ENCODE results near the gene XRCC2. TPM values are rescaled to one million over a fixed set of nuclear protein-coding genes. Genes with fewer than 3 reads are reported as not detected.

XRCC2 gene
- polyA plus RNA-seq, 4 donors = 6.0 to 7.4 (median 6.3) TPM

GRCh38 chr7:152618427-152618826, 57.5 kb downstream of the XRCC2 start:
- no peak for DNase-seq (ENCODE audit: low read depth in 4 of 4, low spot score in 3 of 4)

GRCh38 chr7:152617056-152617455, 58.9 kb downstream of the XRCC2 start:
- no peak for DNase-seq (ENCODE audit: low read depth in 4 of 4, low spot score in 3 of 4)

GRCh38 chr7:152615031-152615741, 60.8 kb downstream of the XRCC2 start:
- DNase-seq (ENCODE audit: low read depth in 4 of 4, low spot score in 3 of 4) = no peak

- DNase-seq (ENCODE audit: low read depth in 4 of 4, low spot score in 3 of 4) = no peak
These were observed 67.3 kb downstream of the XRCC2 start for GRCh38 chr7:152608656-152609055.

DNA sequence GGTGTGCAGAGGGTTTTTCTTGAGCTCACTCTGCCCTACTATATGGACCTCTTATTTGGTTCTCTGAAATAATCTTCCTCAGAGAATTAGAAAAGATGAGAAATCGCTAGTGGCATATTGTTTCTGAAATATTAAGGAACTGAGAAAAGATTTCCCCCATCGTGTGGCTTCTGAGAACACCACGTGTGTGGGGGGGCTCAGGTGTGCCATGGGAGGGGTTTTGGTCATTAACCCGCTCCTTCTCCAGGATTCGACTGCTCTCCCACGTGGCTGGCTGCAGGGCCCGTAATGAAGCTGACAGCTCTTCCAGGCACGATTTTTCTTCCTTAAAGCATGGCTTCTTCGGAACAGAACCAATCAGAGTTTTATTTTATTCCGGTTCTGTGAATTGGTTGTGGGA, 67.7 kb downstream of the XRCC2 start:
- DNase-seq (ENCODE audit: low read depth in 4 of 4, low spot score in 3 of 4) = no peak

GRCh38 chr7:152607007-152607406, 68.9 kb downstream of the XRCC2 start:
- DNase-seq (ENCODE audit: low read depth in 4 of 4, low spot score in 3 of 4) = no peak

DNA sequence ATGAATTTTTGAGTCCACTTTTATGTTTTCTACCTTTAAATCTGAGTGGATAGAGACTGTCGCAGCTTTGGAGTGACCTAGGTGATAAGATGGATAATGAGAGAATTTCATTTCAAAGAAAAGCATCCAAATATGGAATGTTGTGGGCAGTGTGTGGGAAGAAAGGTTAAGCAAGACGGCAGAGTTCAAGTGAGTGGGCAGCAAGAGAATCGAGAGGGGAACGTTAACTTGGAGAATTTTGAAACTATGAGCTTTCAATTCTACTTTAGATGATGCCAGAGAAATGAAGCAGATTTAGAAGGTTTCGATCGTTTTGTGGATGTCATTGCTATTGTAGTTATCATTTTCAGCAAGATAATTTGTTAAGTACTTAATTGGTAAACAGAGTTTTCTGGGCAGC, 73.0 kb downstream of the XRCC2 start:
- no peak for DNase-seq (ENCODE audit: low read depth in 4 of 4, low spot score in 3 of 4)

GRCh38 chr7:152601305-152601798, 74.6 kb downstream of the XRCC2 start:
- no peak for DNase-seq (ENCODE audit: low read depth in 4 of 4, low spot score in 3 of 4)

DNA sequence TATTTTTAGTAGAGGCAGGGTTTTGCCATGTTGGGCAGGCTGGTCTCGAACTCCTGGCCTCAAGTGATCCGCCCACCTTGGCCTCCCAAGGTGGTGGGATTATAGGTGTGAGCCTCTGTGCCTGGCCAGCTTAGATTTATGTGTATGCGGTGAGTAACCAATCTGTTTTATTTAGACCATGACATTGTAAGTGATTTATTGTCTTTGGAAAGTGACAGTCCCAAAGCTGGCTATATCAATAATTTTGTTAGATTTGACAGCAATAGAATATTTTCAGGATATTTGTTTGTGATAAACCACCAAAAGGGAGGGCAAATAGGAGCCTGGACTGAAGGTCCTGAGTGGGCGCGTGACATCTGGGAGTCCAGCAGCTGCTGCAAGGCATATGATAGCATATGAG, 75.7 kb downstream of the XRCC2 start:
- DNase-seq (ENCODE audit: low read depth in 4 of 4, low spot score in 3 of 4) = no peak

DNA sequence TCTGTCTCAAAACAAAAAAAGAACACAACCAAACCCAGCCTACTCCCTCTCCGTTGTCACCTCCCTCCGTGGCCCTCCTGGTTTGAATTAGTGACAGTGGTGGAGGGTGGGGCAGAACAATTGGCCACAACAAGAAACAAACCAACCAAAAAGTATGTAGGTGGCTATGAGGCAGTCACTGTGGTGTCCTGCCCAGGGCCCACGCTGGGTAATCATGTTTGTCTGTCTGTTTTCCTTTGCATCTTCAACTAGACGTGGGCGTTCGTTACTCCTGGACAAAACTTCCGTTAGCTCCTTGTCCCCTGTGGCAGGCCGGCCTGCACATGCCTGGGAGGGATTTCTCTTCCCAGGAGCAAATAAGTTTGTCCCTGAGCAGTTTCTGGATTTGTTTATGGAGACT, 78.4 kb downstream of the XRCC2 start:
- no peak for DNase-seq (ENCODE audit: low read depth in 4 of 4, low spot score in 3 of 4)

GRCh38 chr7:152596824-152597223, 79.1 kb downstream of the XRCC2 start:
- no peak for DNase-seq (ENCODE audit: low read depth in 4 of 4, low spot score in 3 of 4)

Other genes with a start within 250 kb of the XRCC2 start
- 10 to 100 TPM; 34.5 to 41.3 (median 36.7) TPM for gene KMT2C, start 240.1 kb downstream of the XRCC2 start, polyA plus RNA-seq (ENCODE audit: insufficient read length in 4 of 4)
- gene ACTR3B, start 83.6 kb upstream of the XRCC2 start, polyA plus RNA-seq (ENCODE audit: insufficient read length in 4 of 4) = 10 to 100 TPM; 17.5 to 20.3 (median 18.7) TPM

Data from right renal pelvis (tissue), 4 donors.